ENCODE data around the gene CNEP1R1. TPM values are rescaled to one million over a fixed set of nuclear protein-coding genes. Genes with fewer than 3 reads are reported as not detected.

Gene CNEP1R1
- total and polyA plus RNA-seq, 10 of the 15 experiments (the other 5 are each of a cell fraction or from before 2014, with no cell fraction given) = 11.5 to 29.2 (median 15.6) TPM

- RAD21 ChIA-PET (ENCODE audit: unreplicated experiment) = no interaction called here
- 71% methylated on average over 10 of the region's 10 CpGs for WGBS (ENCODE audit: insufficient coverage, insufficient replicate concordance, low lambda C conversion rate, missing lambda C conversion rate)
- H3K4me3 ChIP-seq = no peak overlapping the region
- H3K27me3 ChIP-seq (replicated peaks in 1 of 2; ENCODE audit: control insufficient read depth in 2 of 2, insufficient read depth in 2 of 2, low read length in 1 of 2) = no peaks in the 10 kb centered on the region
- no TSS peak for BruUV-seq (replicated peaks)
- H3K79me2 ChIP-seq (ENCODE audit: control insufficient read depth, insufficient read depth, low read length) = no peaks in the 10 kb centered on the region
- no peak for ATAC-seq
- no peak overlapping the region for H3K4me2 ChIP-seq (ENCODE audit: control insufficient read depth, insufficient read depth)
- H4K20me1 ChIP-seq (ENCODE audit: control insufficient read depth, insufficient read depth) = no peaks in the 10 kb centered on the region
- DNase-seq (ENCODE audit: low read depth, low spot score) = no peak
- POLR2A ChIA-PET = no interaction called here
- H2AFZ ChIP-seq (ENCODE audit: control insufficient read depth, low read depth, low read length) = no peak overlapping the region
- SMC1A ChIA-PET (ENCODE audit: uncharacterized antibody, unreplicated experiment) = no interaction called here
- no peak overlapping the region for H3K9ac ChIP-seq (ENCODE audit: control insufficient read depth, insufficient read depth, low read length)
- in situ Hi-C loops (cut with MboI) = no loop called here
- intact Hi-C loops (cut with micrococcal nuclease; ENCODE audit: unreplicated experiment) = no loop called here
- no peak overlapping the region for H3K27ac ChIP-seq (ENCODE audit: control insufficient read depth, insufficient read depth)
- no peaks in the 10 kb centered on the region for H3K4me1 ChIP-seq (ENCODE audit: control insufficient read depth, insufficient read depth, low read length)
- CTCF ChIA-PET = interaction anchor here (2.3 to 2.8 kb wide), 3 partner anchors 8 to 152 kb away, joined by 8 to 12 read pairs (median 9); partner anchors contain the start of gene CNEP1R1
- peaks cover 4% of the 10 kb centered on the region; the same call in 1 of the 3 replicates for H3K9me3 ChIP-seq (replicated peaks; ENCODE audit: control insufficient read depth, insufficient read depth, low read length)
- no peak for FAIRE-seq
- TF ChIP-seq NBN (IDR thresholded peaks at IDR 0.05) (no peak), BHLHE40 (IDR thresholded peaks at IDR 0.05; ENCODE audit: borderline replicate concordance in 1 of 2, low read depth in 2 of 2, low read length in 1 of 2) (no peak), MXI1 (IDR thresholded peaks at IDR 0.05; ENCODE audit: low read depth, low read length) (no peak), MAX (IDR thresholded peaks at IDR 0.05; ENCODE audit: low read depth, low read length) (no peak), TCF7 (IDR thresholded peaks at IDR 0.05; ENCODE audit: borderline replicate concordance) (no peak)
- TF ChIP-seq, protein P1, sequence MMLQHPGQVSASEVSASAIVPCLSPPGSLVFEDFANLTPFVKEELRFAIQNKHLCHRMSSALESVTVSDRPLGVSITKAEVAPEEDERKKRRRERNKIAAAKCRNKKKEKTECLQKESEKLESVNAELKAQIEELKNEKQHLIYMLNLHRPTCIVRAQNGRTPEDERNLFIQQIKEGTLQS (IDR thresholded peaks at IDR 0.05; ENCODE audit: borderline replicate concordance, extremely low read depth, low read depth, low read length) = no peak
- TF ChIP-seq, protein P2, sequence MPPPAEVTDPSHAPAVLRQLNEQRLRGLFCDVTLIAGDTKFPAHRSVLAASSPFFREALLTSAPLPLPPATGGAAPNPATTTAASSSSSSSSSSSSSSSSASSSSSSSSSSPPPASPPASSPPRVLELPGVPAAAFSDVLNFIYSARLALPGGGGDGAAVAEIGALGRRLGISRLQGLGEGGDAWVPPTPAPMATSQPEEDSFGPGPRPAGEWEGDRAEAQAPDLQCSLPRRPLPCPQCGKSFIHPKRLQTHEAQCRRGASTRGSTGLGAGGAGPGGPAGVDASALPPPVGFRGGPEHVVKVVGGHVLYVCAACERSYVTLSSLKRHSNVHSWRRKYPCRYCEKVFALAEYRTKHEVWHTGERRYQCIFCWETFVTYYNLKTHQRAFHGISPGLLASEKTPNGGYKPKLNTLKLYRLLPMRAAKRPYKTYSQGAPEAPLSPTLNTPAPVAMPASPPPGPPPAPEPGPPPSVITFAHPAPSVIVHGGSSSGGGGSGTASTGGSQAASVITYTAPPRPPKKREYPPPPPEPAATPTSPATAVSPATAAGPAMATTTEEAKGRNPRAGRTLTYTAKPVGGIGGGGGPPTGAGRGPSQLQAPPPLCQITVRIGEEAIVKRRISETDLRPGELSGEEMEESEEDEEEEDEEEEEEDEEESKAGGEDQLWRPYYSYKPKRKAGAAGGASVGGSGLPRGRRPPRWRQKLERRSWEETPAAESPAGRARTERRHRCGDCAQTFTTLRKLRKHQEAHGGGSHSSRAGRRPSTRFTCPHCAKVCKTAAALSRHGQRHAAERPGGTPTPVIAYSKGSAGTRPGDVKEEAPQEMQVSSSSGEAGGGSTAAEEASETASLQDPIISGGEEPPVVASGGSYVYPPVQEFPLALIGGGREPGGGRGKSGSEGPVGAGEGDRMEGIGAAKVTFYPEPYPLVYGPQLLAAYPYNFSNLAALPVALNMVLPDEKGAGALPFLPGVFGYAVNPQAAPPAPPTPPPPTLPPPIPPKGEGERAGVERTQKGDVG (CRISPR knock-in tag; IDR thresholded peaks at IDR 0.05) = no peak
- no peaks in the 10 kb centered on the region for H3K36me3 ChIP-seq (ENCODE audit: control insufficient read depth in 2 of 2, insufficient read depth in 2 of 2, low read length in 1 of 2)
Observed at GRCh38 chr16:50059111-50059510, 34.1 kb downstream of the CNEP1R1 start.
